ENCODE results near the gene FBXW12.

FBXW12 gene

DNA sequence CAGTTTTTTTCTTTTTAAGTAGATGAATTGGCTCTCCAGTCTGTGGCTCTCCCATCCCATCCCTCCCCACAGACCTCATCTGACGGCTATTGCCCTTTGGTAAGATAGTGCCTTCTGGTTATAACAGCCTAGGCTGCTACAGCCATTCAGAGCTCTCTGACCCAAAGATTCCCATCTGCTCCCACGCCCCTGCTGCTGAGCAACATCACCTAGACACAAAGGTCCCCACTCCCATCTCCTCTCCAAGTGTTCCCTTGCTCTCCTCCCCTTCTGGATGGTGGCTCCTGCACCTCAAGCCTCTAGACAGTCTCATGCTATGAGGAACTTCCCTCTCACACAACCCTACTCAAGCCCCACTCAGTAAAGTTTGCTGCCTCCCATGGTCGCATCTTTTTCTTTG lies 23.7 kb downstream of the FBXW12 start:
- Histone ChIP-seq H4K20me1 (ENCODE audit: low read depth, low read length) (no peaks in the 10 kb centered on the region), H3K4me2 (ENCODE audit: low read depth, low read length, poor library complexity, severe bottlenecking) (no peak overlapping the region), H3K4me3 (ENCODE audit: insufficient read depth, low read length, poor library complexity, severe bottlenecking) (no peak overlapping the region)

DNA sequence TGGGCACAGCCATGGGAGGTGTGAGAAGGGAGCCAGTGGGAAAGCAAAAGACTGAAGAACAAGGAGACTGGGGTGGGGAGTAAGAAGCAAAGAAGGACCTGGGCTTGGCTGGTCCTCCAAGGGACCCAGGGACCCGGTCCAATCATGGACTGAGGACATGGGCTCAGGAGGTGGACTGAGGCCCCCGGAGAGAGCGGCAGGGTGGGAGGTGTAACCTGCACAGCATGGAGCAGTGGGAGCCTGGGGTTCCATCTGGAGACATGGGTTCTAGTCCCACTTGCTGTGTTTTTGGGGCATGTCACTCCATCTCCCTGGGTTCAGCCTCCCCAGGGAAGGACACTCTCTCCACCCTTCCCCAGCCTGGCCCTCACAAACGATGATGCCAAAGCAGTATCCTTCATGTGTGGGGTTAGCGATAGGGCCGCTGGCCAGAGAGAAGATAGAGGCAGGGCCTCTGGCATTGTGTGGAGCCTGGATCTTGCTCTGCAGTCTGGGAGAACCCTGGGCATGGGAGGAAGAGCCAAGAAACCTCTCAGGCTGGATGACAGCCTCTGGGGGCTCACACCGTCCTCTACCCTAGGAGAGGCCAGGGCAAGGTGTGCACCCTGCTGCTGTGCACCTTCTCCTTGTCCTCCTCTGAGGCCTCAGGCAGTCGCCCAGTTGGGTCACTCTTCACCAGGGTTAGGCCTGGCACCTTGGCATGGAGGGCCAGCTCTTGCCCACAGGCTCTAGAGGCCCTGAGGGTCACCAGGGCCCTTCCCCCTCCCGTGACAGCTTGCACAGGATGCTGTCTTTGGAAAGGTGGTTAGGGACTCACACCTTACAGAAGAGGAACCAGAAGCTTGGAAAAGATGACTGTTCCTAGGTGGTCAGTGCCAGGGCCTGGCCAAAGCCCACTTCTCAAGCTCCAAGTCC lies 26.0 kb downstream of the FBXW12 start:
- H3K36me3 ChIP-seq (ENCODE audit: low read length) = no peaks in the 10 kb centered on the region
- no peaks in the 10 kb centered on the region for H4K20me1 ChIP-seq (ENCODE audit: low read depth, low read length)
- H2AFZ ChIP-seq (ENCODE audit: low read depth, low read length, severe bottlenecking) = no peak overlapping the region
- H3K79me2 ChIP-seq (ENCODE audit: insufficient read depth, low read length) = no peaks in the 10 kb centered on the region
- H3K9me2 ChIP-seq (replicated peaks; ENCODE audit: insufficient read depth, low read length) = no peaks in the 10 kb centered on the region
- H3K4me3 ChIP-seq (ENCODE audit: insufficient read depth, low read length, poor library complexity, severe bottlenecking) = no peak overlapping the region
- H3K27me3 ChIP-seq (ENCODE audit: low read length) = no peaks in the 10 kb centered on the region
- H3K9ac ChIP-seq (ENCODE audit: low read length) = no peak overlapping the region
- H3K27ac ChIP-seq (ENCODE audit: low read depth, low read length) = no peak overlapping the region
- TF ChIP-seq EZH2phosphoT487 (conservative IDR thresholded peaks at IDR 0.05; ENCODE audit: low read length) = no peak
- no peak for TF ChIP-seq CTCF (IDR thresholded peaks at IDR 0.05; ENCODE audit: insufficient read depth, low read length, poor library complexity, severe bottlenecking)
- no peaks in the 10 kb centered on the region for H3F3A ChIP-seq (ENCODE audit: insufficient read depth)
- H3K9me3 ChIP-seq (ENCODE audit: insufficient read depth, low read length) = no peaks in the 10 kb centered on the region
- H3K4me2 ChIP-seq (ENCODE audit: low read depth, low read length, poor library complexity, severe bottlenecking) = no peak overlapping the region

More for the DNA sequence above, 23.7 kb downstream of the FBXW12 start:
- no peak overlapping the region for H2AFZ ChIP-seq (ENCODE audit: low read depth, low read length, severe bottlenecking)
- no peaks in the 10 kb centered on the region for H3F3A ChIP-seq (ENCODE audit: insufficient read depth)
- H3K9me3 ChIP-seq (ENCODE audit: insufficient read depth, low read length) = no peaks in the 10 kb centered on the region
- no peak for TF ChIP-seq CTCF (IDR thresholded peaks at IDR 0.05; ENCODE audit: insufficient read depth, low read length, poor library complexity, severe bottlenecking)
- no peaks in the 10 kb centered on the region for H3K79me2 ChIP-seq (ENCODE audit: insufficient read depth, low read length)
- no peaks in the 10 kb centered on the region for H3K27me3 ChIP-seq (ENCODE audit: low read length)
- no peak overlapping the region for H3K27ac ChIP-seq (ENCODE audit: low read depth, low read length)
- H3K9me2 ChIP-seq (replicated peaks; ENCODE audit: insufficient read depth, low read length) = no peaks in the 10 kb centered on the region
- no peaks in the 10 kb centered on the region for H3K36me3 ChIP-seq (ENCODE audit: low read length)
- no peak overlapping the region for H3K9ac ChIP-seq (ENCODE audit: low read length)

GRCh38 chr3:48398701-48399386 lies 26.8 kb downstream of the FBXW12 start:
- no peaks in the 10 kb centered on the region for H3K36me3 ChIP-seq (ENCODE audit: low read length)
- H3K9me2 ChIP-seq (replicated peaks; ENCODE audit: insufficient read depth, low read length) = no peaks in the 10 kb centered on the region
- H3K9ac ChIP-seq (ENCODE audit: low read length) = no peak overlapping the region

More at GRCh38 chr3:48398701-48399386, 26.8 kb downstream of the FBXW12 start:
- Histone ChIP-seq H4K20me1 (ENCODE audit: low read depth, low read length) (no peaks in the 10 kb centered on the region), H2AFZ (ENCODE audit: low read depth, low read length, severe bottlenecking) (no peak overlapping the region), H3K4me2 (ENCODE audit: low read depth, low read length, poor library complexity, severe bottlenecking) (no peak overlapping the region), H3K9me3 (ENCODE audit: insufficient read depth, low read length) (no peaks in the 10 kb centered on the region), H3F3A (ENCODE audit: insufficient read depth) (no peaks in the 10 kb centered on the region), H3K27ac (ENCODE audit: low read depth, low read length) (no peak overlapping the region), H3K27me3 (ENCODE audit: low read length) (no peaks in the 10 kb centered on the region), H3K4me3 (ENCODE audit: insufficient read depth, low read length, poor library complexity, severe bottlenecking) (no peak overlapping the region), H3K79me2 (ENCODE audit: insufficient read depth, low read length) (no peaks in the 10 kb centered on the region)
- no peak for TF ChIP-seq CTCF (IDR thresholded peaks at IDR 0.05; ENCODE audit: insufficient read depth, low read length, poor library complexity, severe bottlenecking)
- TF ChIP-seq EZH2phosphoT487 (conservative IDR thresholded peaks at IDR 0.05; ENCODE audit: low read length) = no peak

All from SU-DHL-6 (cell line).